Amniotic stem cell (primary cell): ENCODE results near the gene AK8.

Experiments
- DNase-seq: peaks from one replicate; lab custom pipeline; 2025; lab: John Stamatoyannopoulos, UW

AK8 gene

DNA sequence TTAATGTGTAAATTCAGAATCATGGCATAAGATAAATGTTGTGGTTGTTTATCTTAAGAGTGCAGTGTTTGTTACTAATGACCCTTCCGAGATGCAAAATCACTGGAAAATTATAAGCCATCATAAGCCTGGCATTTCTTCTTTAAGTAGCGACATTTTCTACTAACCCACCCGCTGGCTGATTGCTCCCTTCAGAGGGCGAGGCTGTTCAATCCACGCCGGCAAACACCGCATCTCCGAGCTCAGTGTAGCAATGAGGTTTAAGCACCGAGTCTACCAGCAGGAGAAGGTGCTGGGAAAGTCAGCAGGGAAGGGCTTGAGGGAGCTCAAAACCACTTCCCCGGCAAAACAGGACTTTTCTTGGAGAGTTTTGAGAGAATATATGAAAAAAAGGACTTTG is 52.7 kb downstream of the AK8 start:
- DNase-seq = no peak

DNA sequence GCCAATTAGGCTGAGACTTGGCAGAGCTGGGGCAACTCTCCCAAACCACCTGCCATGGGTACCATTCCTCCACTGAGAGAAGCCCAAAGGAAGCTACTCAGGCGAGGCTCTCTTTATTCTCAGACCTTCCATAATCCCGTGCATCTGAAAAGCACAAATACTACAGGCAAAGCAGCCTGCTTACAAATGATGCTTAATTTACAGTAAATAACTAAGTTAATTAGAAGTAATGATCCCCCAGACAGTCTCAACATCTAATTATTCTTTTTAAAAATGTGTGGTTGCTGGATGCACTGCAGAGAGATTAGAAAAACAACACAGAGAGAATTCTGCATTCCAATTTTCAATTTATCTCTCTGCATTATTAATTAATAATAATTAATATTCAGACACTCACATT is 53.1 kb downstream of the AK8 start:
- no peak for DNase-seq

DNA sequence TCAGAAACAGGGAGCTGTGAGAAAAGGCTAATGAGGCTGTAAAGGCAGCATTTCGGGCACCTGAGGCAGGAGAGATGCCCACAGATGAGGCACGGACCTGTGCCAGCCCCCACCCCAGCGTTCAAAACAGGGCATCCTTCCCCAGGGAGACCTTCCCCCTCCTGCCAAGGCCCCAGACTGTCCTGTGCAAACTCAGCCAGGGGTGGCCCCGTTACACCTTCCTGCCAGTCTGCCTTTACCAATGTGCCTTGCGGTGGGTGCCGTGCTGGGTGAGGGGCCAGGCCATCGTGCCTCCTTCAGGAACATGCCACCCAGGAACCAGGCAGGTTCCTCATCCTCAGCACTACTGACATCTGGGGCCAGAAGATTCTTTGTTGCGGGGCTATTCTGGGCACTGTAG is 53.9 kb downstream of the AK8 start:
- DNase-seq = no peak

DNA sequence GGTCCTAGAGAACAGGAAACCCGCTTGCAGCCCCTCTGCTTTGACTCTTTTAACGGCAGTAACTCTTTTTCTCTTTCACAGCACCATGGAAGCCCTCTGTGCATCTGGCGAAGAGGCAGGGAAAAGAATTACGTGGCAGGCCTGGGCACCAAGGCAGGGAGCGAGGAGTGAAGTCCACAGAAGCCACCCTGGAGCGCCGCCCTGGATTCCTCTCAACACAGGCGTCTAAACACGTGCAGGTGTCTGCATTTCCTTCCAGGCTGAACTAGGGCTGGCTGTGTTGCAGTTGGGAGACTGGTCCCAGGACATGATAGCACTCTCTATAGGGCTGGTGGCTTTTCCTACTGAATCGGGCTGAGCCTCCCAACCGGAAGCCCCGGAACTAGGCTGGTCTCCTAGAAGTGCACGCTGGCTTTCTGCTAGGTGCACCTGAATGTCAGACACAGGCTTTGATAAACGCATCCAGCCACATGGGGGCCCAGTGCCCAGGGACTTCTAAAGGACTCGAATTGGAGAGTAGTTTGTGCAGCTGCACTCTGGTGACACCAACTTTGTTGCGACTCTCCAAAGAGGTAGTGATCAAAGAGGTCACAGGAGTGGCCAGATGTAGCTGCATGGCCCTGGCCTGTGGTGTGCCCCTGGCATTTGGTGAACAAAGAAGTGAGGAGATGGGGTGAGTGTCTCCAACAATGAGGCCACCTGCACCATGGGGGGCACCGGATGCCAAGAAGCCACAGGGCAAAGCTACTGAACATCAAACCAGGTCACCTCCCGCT is 54.5 kb downstream of the AK8 start:
- DNase-seq = no peak

DNA sequence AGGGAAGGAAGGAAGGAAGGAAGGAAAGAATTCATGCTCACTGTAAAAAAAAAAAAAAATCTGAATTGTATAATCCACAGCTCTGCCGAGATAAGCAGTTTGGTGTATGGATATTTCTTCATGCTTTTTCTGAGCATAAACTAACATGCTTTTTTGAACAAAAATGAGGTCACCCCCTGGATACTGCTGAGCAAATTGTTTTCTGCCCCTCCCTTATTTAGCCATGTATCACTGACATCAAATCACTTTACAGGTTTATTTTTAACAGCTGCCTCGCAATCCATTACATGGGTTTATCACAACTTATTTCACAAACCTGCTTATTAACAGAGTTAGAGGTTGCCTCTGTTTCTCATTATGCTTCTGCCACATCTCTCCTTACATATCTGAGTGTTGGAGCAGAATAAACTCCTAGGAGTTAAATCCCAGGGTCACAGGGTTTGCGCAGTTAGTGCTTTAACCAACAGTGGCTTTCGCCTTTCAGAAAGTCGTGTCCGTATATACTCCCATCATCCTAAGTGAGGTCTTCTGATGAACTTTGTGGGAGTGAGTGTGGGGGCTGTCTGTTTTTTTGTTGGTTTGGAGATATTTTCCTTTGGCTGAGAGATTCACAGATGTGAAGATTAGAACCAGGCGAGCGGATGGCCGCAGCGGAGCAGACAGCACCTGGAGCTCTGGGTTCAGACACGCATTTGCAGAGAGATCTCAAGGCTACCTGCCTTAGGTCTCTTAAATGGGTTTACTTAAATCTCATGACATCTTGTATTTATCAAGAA is 57.7 kb downstream of the AK8 start:
- DNase-seq = no peak

DNA sequence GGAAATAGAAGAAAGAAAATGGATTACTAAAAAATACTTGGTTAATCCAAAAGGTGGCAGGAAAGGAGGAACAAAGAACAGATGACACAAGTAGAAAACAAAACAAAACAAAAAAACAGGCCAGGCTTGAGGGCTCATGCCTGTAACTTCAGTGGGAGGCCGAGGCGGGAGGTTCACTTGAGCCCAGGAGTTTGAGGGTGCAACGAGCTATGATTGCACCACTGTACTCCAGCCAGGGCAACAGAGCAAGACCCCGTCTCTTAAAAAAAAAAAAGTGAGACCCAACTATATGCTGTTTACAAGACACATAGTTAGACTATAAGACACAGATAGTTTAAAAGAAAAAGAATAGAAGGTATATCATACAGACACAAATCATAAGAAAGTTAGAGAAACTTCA is 59.5 kb downstream of the AK8 start:
- DNase-seq = no peak

DNA sequence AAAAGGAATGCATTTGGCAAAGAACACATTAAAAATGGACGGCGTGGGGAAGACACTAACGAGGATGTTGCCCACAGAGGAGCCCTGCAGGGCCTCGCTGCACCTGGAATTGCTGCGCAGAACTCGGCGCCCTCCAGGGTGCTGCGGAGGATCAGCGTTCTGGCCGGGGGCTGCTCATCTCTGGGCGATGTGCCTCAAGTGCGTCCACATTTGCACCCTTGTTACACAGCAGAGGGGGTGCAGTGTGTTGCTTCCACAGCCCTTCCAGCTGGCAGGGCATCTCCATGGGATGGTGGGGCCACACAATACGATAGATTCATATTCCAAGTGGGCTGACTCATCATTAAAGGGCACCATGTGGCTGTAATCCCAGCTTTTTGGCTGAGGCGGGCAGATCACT is 63.1 kb downstream of the AK8 start:
- DNase-seq = no peak

DNA sequence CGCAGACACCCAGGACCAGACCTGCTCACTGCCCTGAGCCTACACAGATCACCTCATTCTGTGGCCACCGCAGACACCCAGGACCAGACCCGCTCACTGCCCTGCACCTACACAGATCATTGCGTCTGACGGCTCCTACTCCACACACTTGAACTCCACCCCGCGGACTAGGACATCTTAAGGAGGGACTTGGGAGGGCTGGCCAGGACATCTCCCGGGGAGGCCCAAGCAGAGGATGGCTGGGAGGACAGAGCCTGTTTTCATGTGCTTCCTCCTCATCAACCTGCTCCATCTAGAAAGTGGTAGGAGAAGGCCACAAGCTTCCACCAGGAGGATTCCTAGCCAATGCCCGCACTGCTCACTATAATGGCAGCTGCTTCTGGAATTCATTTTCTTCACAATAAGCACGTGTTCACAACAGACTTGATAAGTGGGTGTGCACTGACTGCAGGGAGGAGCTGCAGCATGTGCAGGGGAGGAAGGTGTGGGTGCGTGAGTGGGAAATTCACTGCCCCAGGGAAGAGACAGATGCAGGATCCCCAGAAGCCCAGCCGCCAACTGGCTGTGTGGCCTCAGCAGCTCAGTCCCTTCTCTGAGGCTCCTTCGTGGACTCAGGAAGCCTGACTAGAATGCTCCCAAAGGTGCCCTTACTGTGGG is 64.8 kb downstream of the AK8 start:
- DNase-seq = no peak

DNA sequence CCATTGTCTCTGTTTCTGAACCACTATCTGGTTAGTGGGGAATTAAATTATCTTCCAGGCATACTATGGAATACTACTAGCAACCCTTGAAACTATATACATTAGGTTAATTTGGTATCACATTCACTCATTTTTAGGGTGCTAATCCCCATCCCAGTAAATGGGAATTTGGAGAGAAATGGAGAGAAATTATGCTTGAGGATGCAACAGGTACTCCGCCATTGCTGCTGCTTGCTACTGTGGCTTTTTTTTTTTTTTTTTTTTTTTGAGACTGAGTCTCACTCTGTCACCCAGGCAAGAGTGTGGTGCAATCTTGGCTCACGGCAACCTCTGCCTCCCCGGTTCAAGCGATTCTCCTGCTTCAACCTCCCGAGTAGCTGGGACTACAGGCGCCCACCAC is 66.1 kb downstream of the AK8 start:
- DNase-seq = no peak

DNA sequence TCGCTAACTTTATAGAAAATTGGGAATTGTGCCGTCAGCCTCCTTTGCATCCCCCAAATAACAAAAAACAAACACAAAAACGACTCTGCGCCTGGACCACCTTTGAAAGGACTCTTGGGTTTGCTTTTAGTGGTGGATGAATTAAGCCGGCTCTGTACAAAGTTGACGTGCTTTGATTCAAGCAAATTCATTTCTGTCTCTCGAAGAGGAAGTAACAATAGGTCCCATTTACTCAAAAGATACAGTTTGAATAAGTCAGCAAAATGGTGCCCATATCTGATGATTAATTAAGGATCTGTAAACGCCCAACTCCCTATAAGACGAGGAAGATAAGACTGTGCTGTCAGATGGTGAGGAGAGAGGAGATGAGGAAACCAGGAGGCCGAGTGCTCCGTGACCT is 67.8 kb downstream of the AK8 start:
- no peak for DNase-seq

DNA sequence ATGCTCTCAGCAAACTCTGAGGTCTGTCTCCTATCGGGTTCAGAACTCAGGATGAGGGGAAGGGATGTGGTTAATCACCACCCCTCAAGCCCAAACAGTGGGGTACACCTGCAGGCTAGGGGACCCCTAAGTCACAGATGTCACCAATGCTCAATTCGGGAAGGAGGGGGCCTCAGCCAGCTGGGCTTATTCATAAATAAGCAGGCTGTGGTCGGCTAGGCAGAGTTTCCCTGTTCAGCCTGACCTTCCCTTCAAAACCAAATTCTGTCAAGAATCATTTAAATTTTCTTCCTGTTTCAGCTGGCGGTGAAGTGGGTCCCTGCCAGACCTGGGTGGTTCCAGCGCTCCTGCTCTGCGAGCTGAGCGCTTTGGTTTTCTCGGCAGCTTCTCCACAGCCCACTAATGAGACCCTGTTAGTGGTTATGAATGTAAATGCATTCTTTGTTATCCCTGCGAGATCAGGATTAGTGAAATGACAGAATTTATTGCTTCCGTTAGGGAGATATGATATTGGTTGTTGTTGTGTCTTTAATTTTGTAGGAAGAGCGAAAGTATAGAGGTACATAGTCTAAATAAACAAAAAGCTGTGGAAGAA is 68.3 kb downstream of the AK8 start:
- no peak for DNase-seq

DNA sequence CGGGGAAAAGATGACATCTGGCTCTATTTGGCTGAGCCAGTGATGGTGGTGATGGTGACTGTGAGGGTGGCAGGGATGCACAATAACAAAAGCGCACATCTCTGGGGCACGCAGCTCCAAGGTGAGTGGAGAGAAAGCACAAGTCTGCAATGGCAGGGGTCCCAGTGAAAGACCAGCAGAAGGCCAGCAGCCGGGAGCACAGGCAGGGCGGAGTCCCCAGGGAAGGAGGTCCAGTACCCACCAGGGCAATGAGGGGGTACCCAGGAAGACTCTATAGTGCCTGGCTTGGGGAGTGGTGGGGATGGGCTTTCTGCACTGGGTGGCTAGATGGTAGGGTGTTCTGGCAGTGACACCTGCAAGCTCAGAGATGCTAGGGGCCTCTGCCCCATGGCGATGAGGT is 69.4 kb downstream of the AK8 start:
- DNase-seq = no peak

DNA sequence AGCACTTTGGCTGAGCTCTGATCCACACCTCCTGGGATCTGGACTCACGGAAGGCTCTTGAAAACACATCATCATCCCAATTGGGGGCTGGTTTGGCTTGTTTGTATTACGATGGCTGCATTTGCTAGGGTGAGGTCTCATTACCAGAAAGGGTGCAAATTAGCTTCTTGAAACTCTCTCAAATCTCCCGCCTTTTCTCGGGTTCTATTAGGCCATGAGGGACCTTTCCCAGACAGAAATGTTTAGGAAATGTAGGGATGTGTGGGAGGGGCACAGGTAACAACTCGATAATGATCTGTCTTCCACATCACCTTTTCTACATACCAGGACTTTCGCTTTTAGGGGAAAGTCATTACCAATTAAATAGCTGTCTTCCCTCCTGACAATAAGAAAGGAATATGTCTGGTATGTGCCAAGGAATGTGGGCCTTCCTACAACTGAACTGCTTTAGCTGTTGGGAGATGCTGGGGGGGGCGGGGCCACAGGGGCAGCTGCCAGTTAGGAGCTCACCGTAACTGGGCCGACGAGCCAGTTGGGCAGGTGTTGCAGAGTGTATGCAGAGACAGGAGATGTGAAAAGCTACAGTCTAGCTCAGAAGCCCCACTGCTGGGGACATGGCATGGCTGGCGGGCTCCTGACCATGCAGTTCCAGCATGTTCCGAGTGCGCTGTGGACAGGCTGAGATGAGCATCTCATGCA is 71.2 kb downstream of the AK8 start:
- DNase-seq = no peak

DNA sequence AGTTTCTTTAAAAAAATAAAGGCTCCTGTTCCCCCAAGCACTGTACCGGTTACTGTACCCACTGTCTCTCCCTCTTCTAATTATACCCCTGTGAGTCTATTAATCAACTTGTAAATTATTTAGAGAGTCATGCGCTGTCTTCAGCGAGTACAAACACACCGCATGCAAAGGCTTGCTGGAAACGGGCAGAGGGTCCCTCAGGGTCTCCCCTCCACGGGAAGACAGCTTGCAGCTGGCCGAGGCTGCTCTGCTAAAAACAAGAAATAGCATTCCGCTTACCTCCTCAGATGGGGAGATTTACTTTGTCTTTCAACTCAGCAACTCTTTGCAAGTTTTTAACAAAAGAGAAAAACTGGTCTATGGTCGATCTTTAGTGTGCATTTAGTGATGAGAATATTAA is 71.8 kb downstream of the AK8 start:
- DNase-seq = no peak

DNA sequence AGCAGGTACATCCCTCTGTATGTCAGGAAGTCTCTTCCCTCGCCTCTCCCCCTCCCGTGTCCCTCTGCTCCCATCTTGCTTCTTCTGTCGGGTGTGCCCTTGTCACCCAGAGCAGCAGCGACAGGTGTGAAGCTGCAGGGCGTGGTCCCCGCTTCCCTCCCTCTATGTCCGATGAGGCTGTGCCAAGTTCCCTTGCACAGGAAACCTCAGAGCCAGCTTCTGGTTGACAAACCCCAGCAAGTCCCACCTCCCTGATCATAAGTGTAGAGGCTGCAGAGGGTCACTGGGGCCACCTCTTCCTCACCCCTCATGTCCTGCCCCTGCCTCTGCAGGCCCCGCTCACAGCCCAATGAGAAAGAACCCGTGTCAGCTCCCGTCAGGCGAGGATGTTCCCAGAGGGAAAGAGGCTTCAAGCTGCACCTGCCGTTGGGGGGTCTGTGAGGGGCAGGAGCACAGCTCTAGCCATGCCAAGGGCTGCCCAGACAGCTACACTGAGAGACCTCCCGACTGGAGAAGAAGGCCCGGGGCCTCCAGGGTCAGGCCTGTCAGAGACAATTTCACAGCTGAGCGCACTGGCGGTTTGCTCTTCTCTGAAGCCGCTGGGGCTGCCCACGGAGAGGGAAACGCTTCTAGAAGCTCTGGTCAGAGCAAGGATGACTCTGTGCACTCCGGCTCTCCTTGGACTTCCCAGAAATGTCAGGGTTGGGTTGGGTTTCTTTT is 73.3 kb downstream of the AK8 start:
- DNase-seq = no peak

DNA sequence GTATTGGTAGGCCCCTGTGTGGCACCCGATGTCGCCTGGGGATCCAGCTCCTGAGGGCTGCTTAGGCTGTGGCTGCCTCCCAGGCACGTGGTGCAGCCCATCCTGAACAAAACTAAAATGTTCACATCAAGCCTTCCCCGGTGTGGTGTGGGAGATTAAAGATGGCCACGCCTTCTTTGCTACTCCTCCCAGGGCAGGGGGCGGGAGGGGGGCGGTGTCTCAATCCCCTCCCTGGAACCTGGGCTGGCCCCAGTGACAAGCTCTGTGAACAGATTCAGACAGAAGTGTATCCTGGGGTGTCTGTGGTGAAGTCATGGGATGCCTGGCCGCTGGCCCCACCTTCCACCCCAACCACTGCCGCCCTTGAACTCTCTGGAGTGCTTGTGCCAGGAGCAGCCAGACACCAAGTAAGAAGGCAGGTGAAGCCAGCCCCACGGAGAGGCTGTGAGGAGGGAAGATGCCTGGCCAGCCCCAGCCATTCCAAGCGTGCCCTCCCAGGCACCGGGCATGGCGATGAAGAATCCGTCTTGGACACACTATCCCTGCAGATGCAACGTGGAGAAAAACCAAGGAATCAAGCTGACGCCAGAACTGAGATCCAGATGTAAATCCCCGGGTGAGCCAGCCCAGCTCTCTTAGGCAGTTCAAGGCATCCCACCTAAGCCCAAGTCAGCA is 75.8 kb downstream of the AK8 start:
- DNase-seq = no peak

DNA sequence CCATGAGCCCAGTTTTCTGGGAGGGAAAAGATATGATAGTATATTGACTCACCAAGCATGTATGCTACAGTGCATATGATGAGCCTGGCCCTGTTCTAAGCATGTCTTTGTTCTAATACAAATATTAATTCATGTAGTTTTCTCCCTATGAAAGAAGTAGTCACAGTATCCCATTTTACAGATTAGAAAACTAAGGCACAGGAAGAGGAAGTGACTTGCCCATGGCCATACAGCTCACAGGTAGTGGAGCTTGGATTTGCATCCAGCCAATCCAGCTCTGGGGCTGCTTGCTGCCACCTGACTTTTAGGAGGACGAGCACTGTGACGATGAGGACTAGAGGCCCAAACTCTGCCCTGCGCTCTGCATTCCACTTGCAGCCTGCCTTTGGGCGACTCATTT is 76.4 kb downstream of the AK8 start:
- no peak for DNase-seq

DNA sequence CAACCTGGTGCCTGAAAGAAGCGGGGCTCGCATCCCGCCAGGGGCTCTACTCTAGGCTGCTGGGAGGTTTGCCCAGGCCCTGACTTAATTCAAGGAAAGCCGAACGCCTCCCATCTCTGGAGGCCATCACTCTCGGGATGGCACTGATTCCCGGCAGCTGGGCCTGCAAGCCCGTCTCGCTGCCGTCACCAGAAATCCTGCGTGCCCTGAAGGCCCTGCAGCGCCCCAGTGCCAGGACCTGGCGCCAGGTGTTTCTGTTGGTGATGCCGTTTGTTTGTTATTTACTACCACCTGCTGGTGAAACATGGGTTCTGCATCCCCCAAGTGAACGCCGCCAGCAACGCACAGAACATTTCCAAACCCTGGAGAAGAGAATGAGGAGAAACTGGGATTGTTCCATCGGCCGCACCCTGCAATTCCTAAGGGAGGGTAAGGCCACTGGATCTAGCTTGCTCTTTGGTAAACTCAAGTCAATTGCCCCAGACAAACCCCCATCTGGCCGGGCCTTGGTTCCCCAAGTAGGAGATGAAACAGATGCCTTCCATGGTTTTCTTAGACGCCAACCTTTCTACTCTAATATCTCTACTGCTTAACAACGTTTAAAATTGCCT is 77.9 kb downstream of the AK8 start:
- DNase-seq = peak; percentile 62

DNA sequence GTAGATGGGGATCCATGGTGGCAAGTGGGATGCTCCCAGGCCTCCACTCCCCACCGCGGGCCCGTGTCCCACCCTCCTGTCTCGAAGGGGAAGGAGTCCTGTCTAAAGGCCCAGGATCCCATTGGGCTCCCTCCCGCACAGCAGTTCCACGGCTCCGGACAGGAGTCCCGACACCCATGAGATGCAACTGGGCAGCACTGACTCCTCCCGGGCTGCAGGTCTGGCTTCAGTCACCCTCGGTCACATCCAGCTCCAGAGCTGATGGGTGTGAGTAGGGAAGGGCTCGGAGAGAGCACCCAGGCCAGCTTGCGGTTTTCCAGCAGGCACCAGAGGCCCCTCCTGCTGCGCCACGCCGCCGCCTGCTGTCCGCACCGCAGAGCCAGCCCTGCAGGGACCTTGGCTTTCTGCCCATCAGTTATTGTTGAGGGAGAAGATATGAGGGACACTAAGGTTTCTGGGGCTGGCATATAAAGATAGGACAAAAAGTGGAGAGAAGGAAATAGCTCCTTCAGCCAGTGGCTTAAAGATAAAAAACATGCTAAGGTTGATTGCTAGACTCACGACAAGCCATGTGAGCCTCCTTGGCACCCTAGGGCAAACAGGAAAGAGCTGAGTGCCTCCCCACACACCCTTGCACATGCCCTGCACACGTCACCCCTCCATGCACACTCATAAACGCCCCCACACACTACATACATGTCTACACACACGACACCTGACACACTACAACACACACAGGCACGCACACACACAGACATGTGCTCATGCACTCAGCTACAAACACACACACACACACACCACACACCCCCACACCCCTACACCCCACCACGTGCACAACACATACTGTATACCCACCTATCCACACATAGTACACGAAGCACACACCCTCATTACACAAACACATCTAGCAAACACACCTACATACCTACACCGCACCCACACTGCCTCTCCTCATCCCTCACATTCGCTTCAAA is 79.0 kb downstream of the AK8 start:
- DNase-seq = no peak
